HCT116 (cell line): ENCODE results near the gene LAMA4.

Experiments
- ATF3 ChIP-seq: IDR thresholded peaks from 2 replicates; pipeline ENCODE4 v1.6.1; 2012
- CTCF ChIP-seq, 3 experiments: fragments of 200-600 bp in 1 of 3; sonication (generic) in 1 of 3; IDR thresholded peaks in 2 of 3; conservative IDR thresholded peaks in 1 of 3; 2 replicates each; pipeline ENCODE4 v1.5.1; 2012 to 2017; ENCODE audit warnings: low read depth in 2 of 3, low read length in 2 of 3, antibody characterized with exemption in 1 of 3, borderline replicate concordance in 1 of 3, control low read depth in 1 of 3, mild to moderate bottlenecking in 1 of 3, mixed read lengths in 1 of 3, mixed run types in 1 of 3, moderate library complexity in 1 of 3; ENCODE audit not compliant: insufficient read depth in 1 of 3
- ELF1 ChIP-seq: IDR thresholded peaks from 2 replicates; pipeline ENCODE4 v1.6.1; 2012; ENCODE audit warnings: low read depth, borderline replicate concordance
- POLR2A ChIP-seq: IDR thresholded peaks from 2 replicates; pipeline ENCODE4 v1.7.0; 2011; ENCODE audit warnings: borderline replicate concordance; ENCODE audit not compliant: insufficient read depth, insufficient read length; ENCODE audit errors: extremely low read depth
- REST ChIP-seq: IDR thresholded peaks from 2 replicates; pipeline ENCODE4 v1.6.1; 2012; ENCODE audit warnings: low read depth
- SP1 ChIP-seq: IDR thresholded peaks from 2 replicates; pipeline ENCODE4 v1.6.1; 2012; ENCODE audit warnings: low read depth

- TF ChIP-seq CTCF (IDR thresholded peaks at IDR 0.05 in 2 of 3, conservative IDR thresholded peaks at IDR 0.05 in 1 of 3; ENCODE audit: borderline replicate concordance in 1 of 3, insufficient read depth in 1 of 3, low read depth in 2 of 3, low read length in 2 of 3), result no peak
- no peak for TF ChIP-seq SP1
- no peak for TF ChIP-seq REST
- no peak for TF ChIP-seq ELF1
- TF ChIP-seq ATF3, result no peak
- no peak for TF ChIP-seq POLR2A
These were observed 898 bp downstream of the LAMA4 start for GRCh38 chr6:112253498-112253840.
